ENCODE results near the gene NKAIN4. TPM values are rescaled to one million over a fixed set of nuclear protein-coding genes. Genes with fewer than 3 reads are reported as not detected.
A peak's percentile ranks its signal among the peaks of the same experiment; 100 is the strongest.

NKAIN4 gene
- total RNA-seq, 1 experiment from 2014 or later: not detected

GRCh38 chr20:63292292-63292701, 38.0 kb upstream of the NKAIN4 start:
- Histone ChIP-seq H3K9me3 (ENCODE audit: low read length) (no peaks in the 10 kb centered on the region), H3K27me3 (ENCODE audit: low read length) (peaks cover 29% of the 10 kb centered on the region), H2AFZ (ENCODE audit: low read length) (no peak overlapping the region), H3K4me2 (ENCODE audit: low read length) (no peak overlapping the region), H3K9ac (ENCODE audit: low read length) (no peak overlapping the region), H3F3A (ENCODE audit: low read length, unreplicated experiment) (no peaks in the 10 kb centered on the region), H3K79me2 (ENCODE audit: low read length) (no peaks in the 10 kb centered on the region), H3K4me3 (ENCODE audit: low read length) (no peak overlapping the region), H3K9me2 (replicated peaks; ENCODE audit: low read length) (no peaks in the 10 kb centered on the region), H3K4me1 (ENCODE audit: insufficient read depth, low read length) (no peaks in the 10 kb centered on the region), H3K36me3 (ENCODE audit: low read depth, low read length) (no peaks in the 10 kb centered on the region), H4K20me1 (ENCODE audit: low read length) (no peaks in the 10 kb centered on the region), H3K27ac (ENCODE audit: low read length) (no peak overlapping the region)
- no TSS peak for BruUV-seq (replicated peaks)
- ChIA-PET CTCF (interaction anchor here (1.0 kb wide), 1 partner anchor 69 kb away, joined by 3 read pairs; no protein-coding TSS in a partner anchor), POLR2A (ENCODE audit: unreplicated experiment) (no interaction called here)
- intact Hi-C loops (cut with micrococcal nuclease): no loop called here
- no peak for TF ChIP-seq EZH2 (IDR thresholded peaks at IDR 0.05; ENCODE audit: low read length, unreplicated experiment)
- no peak for TF ChIP-seq EZH2phosphoT487 (IDR thresholded peaks at IDR 0.05; ENCODE audit: borderline replicate concordance, low read length)
- TF ChIP-seq CTCF (conservative IDR thresholded peaks at IDR 0.05; ENCODE audit: low read depth, low read length): no peak
- ATAC-seq: no peak
- no peak for DNase-seq

- no peak for TF ChIP-seq CTCF (conservative IDR thresholded peaks at IDR 0.05; ENCODE audit: low read depth, low read length)
- no peak for TF ChIP-seq EZH2phosphoT487 (IDR thresholded peaks at IDR 0.05; ENCODE audit: borderline replicate concordance, low read length)
- TF ChIP-seq EZH2 (IDR thresholded peaks at IDR 0.05; ENCODE audit: low read length, unreplicated experiment): no peak
- ChIA-PET CTCF (interaction anchor here (1.0 kb wide), 1 partner anchor 68 kb away, joined by 3 read pairs; no protein-coding TSS in a partner anchor), POLR2A (ENCODE audit: unreplicated experiment) (no interaction called here)
- BruUV-seq (replicated peaks): no TSS peak
- Histone ChIP-seq H3K36me3 (ENCODE audit: low read depth, low read length) (no peaks in the 10 kb centered on the region), H4K20me1 (ENCODE audit: low read length) (no peaks in the 10 kb centered on the region), H3K9me3 (ENCODE audit: low read length) (no peaks in the 10 kb centered on the region), H3F3A (ENCODE audit: low read length, unreplicated experiment) (no peaks in the 10 kb centered on the region), H3K27ac (ENCODE audit: low read length) (no peak overlapping the region), H3K9me2 (replicated peaks; ENCODE audit: low read length) (no peaks in the 10 kb centered on the region), H3K9ac (ENCODE audit: low read length) (no peak overlapping the region), H3K4me1 (ENCODE audit: insufficient read depth, low read length) (no peaks in the 10 kb centered on the region), H2AFZ (ENCODE audit: low read length) (no peak overlapping the region), H3K4me3 (ENCODE audit: low read length) (no peak overlapping the region), H3K79me2 (ENCODE audit: low read length) (no peaks in the 10 kb centered on the region), H3K4me2 (ENCODE audit: low read length) (no peak overlapping the region), H3K27me3 (ENCODE audit: low read length) (peaks cover 26% of the 10 kb centered on the region)
- DNase-seq: no peak
- intact Hi-C loops (cut with micrococcal nuclease): no loop called here
- no peak for ATAC-seq
Observed at GRCh38 chr20:63291811-63292210, 37.5 kb upstream of the NKAIN4 start.

- Histone ChIP-seq H3K27me3 (ENCODE audit: low read length) (peaks cover 17% of the 10 kb centered on the region), H3K4me2 (ENCODE audit: low read length) (no peak overlapping the region), H3K4me3 (ENCODE audit: low read length) (no peak overlapping the region), H3K4me1 (ENCODE audit: insufficient read depth, low read length) (no peaks in the 10 kb centered on the region), H3K9me2 (replicated peaks; ENCODE audit: low read length) (no peaks in the 10 kb centered on the region), H3F3A (ENCODE audit: low read length, unreplicated experiment) (no peaks in the 10 kb centered on the region), H3K79me2 (ENCODE audit: low read length) (no peaks in the 10 kb centered on the region), H3K9me3 (ENCODE audit: low read length) (no peaks in the 10 kb centered on the region), H4K20me1 (ENCODE audit: low read length) (no peaks in the 10 kb centered on the region), H2AFZ (ENCODE audit: low read length) (no peak overlapping the region), H3K9ac (ENCODE audit: low read length) (no peak overlapping the region), H3K36me3 (ENCODE audit: low read depth, low read length) (no peaks in the 10 kb centered on the region), H3K27ac (ENCODE audit: low read length) (no peak overlapping the region)
- intact Hi-C loops (cut with micrococcal nuclease): no loop called here
- no TSS peak for BruUV-seq (replicated peaks)
- DNase-seq (peak; percentile 62), ATAC-seq (peak; percentile 68)
- CTCF ChIA-PET: interaction anchor here (0.6 kb wide), 1 partner anchor 18 kb away, joined by 4 read pairs; the partner anchor contains the start of gene ARFGAP1
- TF ChIP-seq CTCF (conservative IDR thresholded peaks at IDR 0.05; ENCODE audit: low read depth, low read length) (peak; percentile 67), EZH2phosphoT487 (IDR thresholded peaks at IDR 0.05; ENCODE audit: borderline replicate concordance, low read length) (no peak)
- POLR2A ChIA-PET (ENCODE audit: unreplicated experiment): no interaction called here
Observed at GRCh38 chr20:63290677-63291472, 36.6 kb upstream of the NKAIN4 start.
